GM06990 (cell line): Measurements from ENCODE around the gene GPATCH2.

Experiments
- DNase-seq: peaks from one replicate; pipeline ENCODE4 v3.0.0-alpha.2; 2011; ENCODE audit not compliant: insufficient read length; ENCODE audit errors: extremely low read depth
- H3K27me3 ChIP-seq: replicated peaks from 2 replicates; pipeline ENCODE4 v1.6.0; 2011; ENCODE audit warnings: low read length; ENCODE audit not compliant: control insufficient read depth, insufficient read depth
- H3K36me3 ChIP-seq: 2 replicates; pipeline ENCODE4 v1.5.1; 2011; ENCODE audit warnings: low read length; ENCODE audit not compliant: control insufficient read depth, insufficient read depth
- H3K4me3 ChIP-seq: replicated peaks from 2 replicates; pipeline ENCODE4 v1.5.1; 2011; ENCODE audit warnings: low read depth, mild to moderate bottlenecking, control low read depth, low read length
- TF ChIP-seq, protein P1 (sequence below): IDR thresholded peaks from 2 replicates; pipeline ENCODE4 v1.5.1; 2011; ENCODE audit warnings: low read length, control low read depth, mild to moderate bottlenecking, inconsistent platforms; ENCODE audit not compliant: insufficient read depth, poor library complexity, severe bottlenecking

Gene GPATCH2

DNA sequence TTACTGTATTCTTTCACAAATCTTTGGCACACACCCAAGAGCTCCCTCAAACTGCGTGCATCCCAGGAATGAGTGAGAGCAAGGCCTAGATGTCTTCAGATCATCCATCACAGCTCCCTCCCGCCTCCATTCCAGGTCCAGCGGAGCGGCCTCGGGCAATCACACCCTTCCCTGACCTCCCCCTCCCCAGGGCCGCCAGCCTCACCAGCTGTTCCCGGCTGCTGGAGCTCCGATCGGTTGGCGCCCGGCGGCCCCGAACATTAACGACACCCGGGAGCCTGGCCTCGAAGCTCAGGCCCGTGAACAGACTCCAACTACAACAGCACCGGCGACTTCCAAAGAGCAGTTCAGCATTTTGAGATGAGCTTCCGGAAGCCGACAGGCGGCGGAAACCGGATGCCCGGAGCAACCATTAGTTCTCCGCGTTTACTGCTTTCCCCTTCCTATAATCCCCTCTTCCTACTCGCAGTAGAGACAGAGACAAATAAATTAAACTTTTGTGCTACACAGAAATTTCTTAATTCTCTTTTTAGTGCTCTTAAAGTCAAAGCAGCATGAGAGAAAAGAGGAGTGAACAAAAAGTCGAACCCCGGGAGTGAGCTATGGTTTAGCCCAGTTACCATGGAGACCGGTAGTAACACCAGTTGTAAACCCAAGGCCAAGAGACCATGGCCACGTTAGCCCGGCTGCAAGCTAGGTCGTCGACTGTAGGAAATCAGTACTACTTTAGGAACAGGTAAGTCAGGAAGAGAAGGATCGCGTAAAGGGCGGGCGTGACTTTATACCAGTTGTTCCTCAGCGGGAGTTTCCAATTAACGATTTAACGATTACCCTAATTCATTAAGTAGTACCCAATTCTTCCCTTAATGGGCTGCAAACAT is at the start of gene GPATCH2, which contains the start of gene SPATA17:
Gene GPATCH2 (minus strand): TSS at position 380 of the 881 bp plus-strand sequence. CDS start 119 bp downstream, at position 261.
Gene SPATA17 (plus strand): TSS at position 634 of the 881 bp plus-strand sequence. CDS start 35 bp downstream, at position 669.
- H3K27me3 ChIP-seq, result no peaks in the 10 kb centered on the region
- H3K36me3 ChIP-seq, result no peaks in the 10 kb centered on the region
- peak; percentile 85 for DNase-seq
- TF ChIP-seq, protein P1, sequence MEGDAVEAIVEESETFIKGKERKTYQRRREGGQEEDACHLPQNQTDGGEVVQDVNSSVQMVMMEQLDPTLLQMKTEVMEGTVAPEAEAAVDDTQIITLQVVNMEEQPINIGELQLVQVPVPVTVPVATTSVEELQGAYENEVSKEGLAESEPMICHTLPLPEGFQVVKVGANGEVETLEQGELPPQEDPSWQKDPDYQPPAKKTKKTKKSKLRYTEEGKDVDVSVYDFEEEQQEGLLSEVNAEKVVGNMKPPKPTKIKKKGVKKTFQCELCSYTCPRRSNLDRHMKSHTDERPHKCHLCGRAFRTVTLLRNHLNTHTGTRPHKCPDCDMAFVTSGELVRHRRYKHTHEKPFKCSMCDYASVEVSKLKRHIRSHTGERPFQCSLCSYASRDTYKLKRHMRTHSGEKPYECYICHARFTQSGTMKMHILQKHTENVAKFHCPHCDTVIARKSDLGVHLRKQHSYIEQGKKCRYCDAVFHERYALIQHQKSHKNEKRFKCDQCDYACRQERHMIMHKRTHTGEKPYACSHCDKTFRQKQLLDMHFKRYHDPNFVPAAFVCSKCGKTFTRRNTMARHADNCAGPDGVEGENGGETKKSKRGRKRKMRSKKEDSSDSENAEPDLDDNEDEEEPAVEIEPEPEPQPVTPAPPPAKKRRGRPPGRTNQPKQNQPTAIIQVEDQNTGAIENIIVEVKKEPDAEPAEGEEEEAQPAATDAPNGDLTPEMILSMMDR, result no peak
- peak within 1 kb of the TSS; percentile 87 for H3K4me3 ChIP-seq

DNA sequence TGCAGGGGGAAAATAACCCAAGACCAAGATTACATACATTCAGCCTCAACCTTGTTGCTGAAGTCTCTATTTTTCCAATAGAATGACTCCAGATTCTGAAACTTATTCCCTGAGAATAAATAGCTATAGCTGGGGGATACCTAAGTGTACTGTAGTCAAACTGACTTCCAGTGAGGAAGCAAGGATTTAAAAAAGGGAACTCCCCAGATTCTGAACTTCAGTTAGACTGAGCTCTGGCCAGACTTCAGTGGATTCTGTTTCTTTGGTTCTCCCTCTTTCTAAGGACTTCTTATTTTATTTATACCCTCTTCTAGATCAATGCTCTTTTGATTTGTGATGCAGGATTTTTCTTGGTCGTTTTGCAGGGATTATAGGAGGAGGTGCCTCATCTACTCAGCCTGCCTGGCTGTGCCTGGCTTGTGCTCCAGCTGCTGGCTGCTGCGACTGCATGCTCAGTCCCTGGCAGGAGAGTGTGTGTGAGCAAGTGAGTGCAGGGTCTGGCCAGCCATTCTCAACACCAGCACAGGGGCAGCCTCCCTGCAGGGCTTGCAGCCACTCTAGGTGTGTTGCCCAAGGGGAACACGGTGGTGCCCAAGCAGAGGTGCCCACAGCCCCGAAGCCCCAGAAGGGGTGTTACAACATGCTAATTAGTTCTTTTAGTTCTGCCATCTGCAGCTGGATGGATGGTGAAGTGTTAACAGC is 43.3 kb upstream of the GPATCH2 start:
- H3K36me3 ChIP-seq, result no peaks in the 10 kb centered on the region
- DNase-seq, result no peak
- no peak overlapping the region for H3K4me3 ChIP-seq
- TF ChIP-seq, protein P1, result no peak
- no peaks in the 10 kb centered on the region for H3K27me3 ChIP-seq

DNA sequence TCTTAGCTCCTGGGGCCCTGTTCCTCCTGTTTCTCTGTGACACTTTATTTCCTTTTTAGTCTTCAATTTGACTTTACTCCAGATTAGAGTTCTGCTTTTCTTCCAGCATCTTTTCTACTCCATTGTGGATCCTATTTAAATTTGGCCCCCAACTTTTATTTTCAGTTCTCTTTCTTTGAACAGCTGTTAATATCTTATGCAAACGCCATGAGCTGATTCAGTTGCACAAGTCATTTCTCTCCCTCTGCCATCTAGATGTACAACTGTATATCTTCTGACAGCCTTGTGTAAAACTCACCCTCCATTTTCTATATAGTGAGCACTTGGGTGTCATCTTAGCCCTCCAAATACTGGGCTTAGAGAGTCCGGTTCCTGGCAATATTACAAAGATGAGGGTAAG is 42.5 kb upstream of the GPATCH2 start:
- H3K36me3 ChIP-seq, result no peaks in the 10 kb centered on the region
- no peaks in the 10 kb centered on the region for H3K27me3 ChIP-seq
- no peak for DNase-seq
- H3K4me3 ChIP-seq, result no peak overlapping the region
- TF ChIP-seq, protein P1, result no peak

DNA sequence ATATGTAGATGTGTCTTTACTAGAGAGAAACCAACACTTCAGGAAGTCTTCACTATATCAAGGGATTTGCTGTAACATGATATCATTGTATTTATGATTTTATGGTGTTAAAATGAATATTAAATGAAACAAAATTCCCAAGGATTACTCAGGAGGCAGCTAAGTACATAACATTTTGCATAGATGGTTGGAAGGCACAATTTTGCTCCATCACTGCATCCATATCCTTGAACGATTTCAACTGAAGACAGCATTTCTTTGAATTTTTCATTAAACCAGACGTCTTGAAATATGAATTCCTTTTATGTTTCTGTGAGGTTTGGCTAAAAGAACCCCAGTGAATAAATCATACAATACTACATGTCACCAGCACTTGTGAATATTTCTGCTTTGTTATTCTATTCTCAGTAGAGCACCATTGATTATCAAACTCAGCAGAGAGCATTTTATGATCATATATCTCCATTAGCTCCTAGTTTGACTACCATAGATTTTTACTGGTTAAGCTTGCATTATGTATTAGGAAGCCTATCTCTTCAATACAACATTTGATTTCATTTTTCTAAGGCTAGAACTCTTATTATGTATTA is 37.6 kb upstream of the GPATCH2 start:
- H3K4me3 ChIP-seq, result no peak overlapping the region
- TF ChIP-seq, protein P1, result no peak
- no peak for DNase-seq

DNA sequence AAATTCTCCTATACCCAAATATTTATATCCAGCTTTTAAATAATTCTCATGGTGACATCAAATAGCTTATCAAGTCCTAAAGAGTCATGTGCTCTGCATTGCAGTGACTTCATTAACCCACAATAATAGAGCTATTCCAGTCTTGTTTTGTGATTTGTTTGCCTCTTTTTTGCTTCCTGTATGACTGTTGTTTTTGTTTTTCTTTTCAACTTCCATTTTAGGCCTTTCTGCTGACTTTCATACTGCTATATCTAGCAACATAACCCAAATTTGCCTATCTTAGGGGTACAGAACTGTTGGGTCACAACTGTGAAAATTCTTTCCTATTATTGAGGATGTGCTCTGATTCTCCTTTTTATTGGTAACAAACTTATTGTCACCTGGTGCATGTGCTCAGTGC is 30.5 kb upstream of the GPATCH2 start:
- no peaks in the 10 kb centered on the region for H3K27me3 ChIP-seq
- DNase-seq, result no peak
- H3K4me3 ChIP-seq, result no peak overlapping the region
- TF ChIP-seq, protein P1, result no peak
- no peaks in the 10 kb centered on the region for H3K36me3 ChIP-seq

More for the DNA sequence above, 37.6 kb upstream of the GPATCH2 start:
- no peaks in the 10 kb centered on the region for H3K27me3 ChIP-seq
- no peaks in the 10 kb centered on the region for H3K36me3 ChIP-seq
